Kidney (tissue), 14 donors: Measurements from ENCODE around the gene OSBPL10. TPM values are rescaled to one million over a fixed set of nuclear protein-coding genes. Genes with fewer than 3 reads are reported as not detected.

Experiments
- DNase-seq, 5 donors: peaks; one replicate each; pipeline ENCODE4 v3.0.0-alpha.2; 2013 to 2020
- FAIRE-seq: peaks from 2 replicates; lab custom pipeline; 2012; peaks lifted over from hg19 to GRCh38; lab: Jason Lieb, UNC
- H3K27ac ChIP-seq, 2 donors: one replicate each; pipeline ENCODE4 v1.7.0; 2013; ENCODE audit warnings: low read depth in 2 of 2, low read length in 2 of 2, inconsistent platforms in 1 of 2
- H3K27me3 ChIP-seq: one replicate; pipeline ENCODE4 v1.7.1; 2013; ENCODE audit warnings: low read length, inconsistent platforms; ENCODE audit not compliant: control insufficient read depth, insufficient read depth
- H3K36me3 ChIP-seq, 3 donors: one replicate each; pipeline versions ENCODE4 v1.7.0 to v1.7.1; 2013; ENCODE audit warnings: low read length in 3 of 3, control low read depth in 1 of 3, inconsistent platforms in 1 of 3; ENCODE audit not compliant: insufficient read depth in 3 of 3, control insufficient read depth in 2 of 3
- H3K4me1 ChIP-seq, 3 donors: one replicate each; pipeline versions ENCODE4 v1.7.0 to v1.7.1; 2013; ENCODE audit warnings: low read length in 3 of 3, inconsistent platforms in 1 of 3, low read depth in 1 of 3; ENCODE audit not compliant: control insufficient read depth in 2 of 3, insufficient read depth in 2 of 3
- H3K4me3 ChIP-seq, 3 donors: one replicate each; pipeline versions ENCODE4 v1.7.0 to v1.8.1; 2013; ENCODE audit warnings: low read length in 3 of 3, control low read depth in 1 of 3, inconsistent platforms in 1 of 3
- H3K9ac ChIP-seq, 3 donors: one replicate each; pipeline versions ENCODE4 v1.7.0 to v1.7.1; 2013; ENCODE audit warnings: low read length in 3 of 3, control low read depth in 1 of 3, inconsistent platforms in 1 of 3
- H3K9me3 ChIP-seq, 3 donors: one replicate each; pipeline versions ENCODE4 v1.7.0 to v1.7.1; 2013; ENCODE audit warnings: low read length in 3 of 3, control low read depth in 1 of 3, inconsistent platforms in 1 of 3; ENCODE audit not compliant: control insufficient read depth in 2 of 3, insufficient read depth in 1 of 3
- CTCF ChIP-seq: IDR thresholded peaks from 3 replicates; pipeline ENCODE4 v1.5.1; 2012; ENCODE audit warnings: mild to moderate bottlenecking, moderate library complexity, borderline replicate concordance; ENCODE audit not compliant: insufficient read depth; ENCODE audit errors: extremely low read depth
- intact Hi-C: fragments of 100-400 bp; cut with DNase I; formaldehyde crosslinking; loops from one replicate; pipeline ENCODE4 v1.11.1; 2022
- polyA plus RNA-seq: library from polyadenylated mRNA; stranded (reverse); fragments of 350-450 nt; fragmentation: Illumina TruSeq; extraction: RNeasy Lipid Tissue Mini Kit (QIAGEN cat#74804); gene quantifications from one replicate; pipeline ENCODE4 v1.2.3, GENCODE V29; 2014; ENCODE audit warnings: low read depth, low replicate concordance; ENCODE audit not compliant: insufficient read depth
- total RNA-seq: library from RNA; stranded (reverse); fragmentation: NEBNext Ultra II Directional; extraction: Animal tissue kit (Norgen Biotek cat#: 25700); gene quantifications from one replicate; pipeline ENCODE4 v1.2.1, GENCODE V29; 2021
- donor health status: control.
- donor health status: control.
- donor health status: control.
- donor health status: control.
- donor health status: control.
- donor health status: DM: yes; HTN: yes; CAD: no.
- donor health status: Normal renal cell carcinoma (clear cell type).

OSBPL10 gene
- total and polyA plus RNA-seq, 2 donors from 2014 or later, result 11.8 to 89.3 TPM

GRCh38 chr3:31743331-31744089, 237.6 kb downstream of the OSBPL10 start:
- no peak for TF ChIP-seq CTCF
- no peak for DNase-seq

GRCh38 chr3:31740397-31740796, 240.7 kb downstream of the OSBPL10 start:
- Histone ChIP-seq H3K4me3 (no peak overlapping the region), H3K36me3 (no peaks in the 10 kb centered on the region), H3K9ac (no peak overlapping the region), H3K4me1 (no peaks in the 10 kb centered on the region), H3K9me3 (no peaks in the 10 kb centered on the region), H3K27ac (no peak overlapping the region), H3K27me3 (no peaks in the 10 kb centered on the region)
- no peak for DNase-seq
- no peak for FAIRE-seq
- intact Hi-C loops, result no loop called here
- TF ChIP-seq CTCF, result no peak

More at GRCh38 chr3:31743331-31744089, 237.6 kb downstream of the OSBPL10 start:
- Histone ChIP-seq H3K36me3 (no peaks in the 10 kb centered on the region), H3K27ac (no peak overlapping the region), H3K9me3 (no peaks in the 10 kb centered on the region), H3K4me3 (no peak overlapping the region), H3K9ac (no peak overlapping the region), H3K27me3 (no peaks in the 10 kb centered on the region), H3K4me1 (no peaks in the 10 kb centered on the region)
- intact Hi-C loops, result no loop called here
- no peak for FAIRE-seq

- H3K9ac ChIP-seq, result no peak overlapping the region
- no peaks in the 10 kb centered on the region for H3K36me3 ChIP-seq
- H3K4me1 ChIP-seq, result peaks cover 0 to under 1% (median 0%) of the 10 kb centered on the region in 3 donors
- no peak overlapping the region for H3K27ac ChIP-seq
- FAIRE-seq, result no peak
- intact Hi-C loops, result no loop called here
- H3K27me3 ChIP-seq, result no peaks in the 10 kb centered on the region
- no peak overlapping the region for H3K4me3 ChIP-seq
- no peak for DNase-seq
- no peaks in the 10 kb centered on the region for H3K9me3 ChIP-seq
- no peak for TF ChIP-seq CTCF
Observed at GRCh38 chr3:31738412-31738811, 242.7 kb downstream of the OSBPL10 start.
